ENCODE measurements around the gene P3H2.

P3H2 gene

DNA sequence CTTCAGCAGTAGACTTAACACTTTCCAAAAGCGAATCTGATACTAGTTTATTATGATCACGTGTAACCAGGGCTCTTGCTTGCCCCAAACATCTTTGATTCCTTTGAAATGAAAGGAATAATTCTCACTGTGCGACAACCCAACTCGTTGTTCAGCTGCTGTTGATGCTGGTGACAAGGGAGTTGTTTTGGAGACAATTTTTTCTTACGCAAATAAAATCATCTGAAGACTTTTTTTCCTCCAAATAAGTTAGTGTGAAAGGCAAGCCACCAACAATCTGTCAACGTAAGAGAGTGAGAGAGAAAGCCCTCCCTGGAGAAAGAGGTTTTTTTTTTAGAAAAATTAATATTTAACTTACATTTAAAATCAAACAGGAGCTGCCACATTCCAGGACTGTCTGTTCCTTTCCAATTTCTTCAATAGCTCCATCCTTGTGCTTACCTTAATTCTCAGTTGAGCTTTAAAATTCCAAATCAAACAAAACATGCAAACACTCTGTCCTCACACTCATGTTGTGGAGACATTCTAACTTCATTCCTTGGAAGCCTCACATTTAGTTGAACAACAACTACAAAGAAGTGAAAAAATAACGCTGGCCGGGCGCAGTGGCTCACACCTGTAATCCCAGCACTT, 4.9 kb upstream of the P3H2 start:
- Histone ChIP-seq H3K4me1 (ENCODE audit: control insufficient read depth, insufficient read depth, low read length, unreplicated experiment) (peaks cover 21% of the 10 kb centered on the region), H3K4me3 (ENCODE audit: low read depth, low read length) (no peak overlapping the region), H3K27ac (ENCODE audit: low read depth, low read length) (no peak overlapping the region), H3K79me2 (ENCODE audit: control insufficient read depth, insufficient read depth, low read length, unreplicated experiment) (peaks cover 2% of the 10 kb centered on the region), H2AFZ (ENCODE audit: low read length, unreplicated experiment) (no peak overlapping the region), H3K27me3 (ENCODE audit: insufficient read depth, low read length) (no peaks in the 10 kb centered on the region), H3K36me3 (ENCODE audit: insufficient read depth, low read length) (no peaks in the 10 kb centered on the region)

- Histone ChIP-seq H2AFZ (ENCODE audit: low read length, unreplicated experiment) (no peak overlapping the region), H3K4me1 (ENCODE audit: control insufficient read depth, insufficient read depth, low read length, unreplicated experiment) (peaks cover 25% of the 10 kb centered on the region), H3K36me3 (ENCODE audit: insufficient read depth, low read length) (no peaks in the 10 kb centered on the region), H3K27me3 (ENCODE audit: insufficient read depth, low read length) (no peaks in the 10 kb centered on the region), H3K27ac (ENCODE audit: low read depth, low read length) (no peak overlapping the region), H3K4me3 (ENCODE audit: low read depth, low read length) (no peak overlapping the region), H3K79me2 (ENCODE audit: control insufficient read depth, insufficient read depth, low read length, unreplicated experiment) (peaks cover 12% of the 10 kb centered on the region)
Measured at GRCh38 chr3:190124067-190124466, 3.4 kb upstream of the P3H2 start.

DNA sequence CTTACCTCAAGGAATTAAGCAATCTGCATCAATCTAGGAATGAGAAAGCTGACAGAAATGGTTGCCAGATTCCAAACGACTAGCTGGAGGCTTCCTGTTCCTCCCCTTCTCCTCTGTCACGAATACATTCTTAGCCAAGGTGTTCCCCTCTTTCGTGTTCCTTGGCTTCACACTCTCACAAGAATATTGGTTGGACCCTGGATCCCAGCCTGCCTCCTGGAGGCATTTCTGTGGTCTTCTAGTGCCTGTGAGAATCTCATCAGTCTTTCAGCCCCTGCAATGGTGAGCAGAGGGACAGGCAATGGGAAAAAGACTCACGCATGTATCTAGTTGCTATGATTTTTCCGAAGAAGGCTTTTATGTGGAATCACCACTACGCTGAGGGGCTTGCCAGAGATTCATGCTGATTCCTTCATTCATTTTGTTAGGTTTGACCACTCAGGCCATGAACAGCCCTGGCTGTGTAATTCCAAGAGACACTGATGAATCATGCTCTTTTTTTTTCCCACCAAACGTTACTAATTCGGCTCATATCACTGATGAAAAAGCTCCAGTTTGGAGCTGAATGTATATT, 1.6 kb upstream of the P3H2 start:
- Histone ChIP-seq H3K36me3 (ENCODE audit: insufficient read depth, low read length) (no peaks in the 10 kb centered on the region), H3K27ac (ENCODE audit: low read depth, low read length) (no peak overlapping the region), H2AFZ (ENCODE audit: low read length, unreplicated experiment) (no peak overlapping the region), H3K4me3 (ENCODE audit: low read depth, low read length) (no peak overlapping the region), H3K27me3 (ENCODE audit: insufficient read depth, low read length) (no peaks in the 10 kb centered on the region), H3K4me1 (ENCODE audit: control insufficient read depth, insufficient read depth, low read length, unreplicated experiment) (peaks cover 37% of the 10 kb centered on the region), H3K79me2 (ENCODE audit: control insufficient read depth, insufficient read depth, low read length, unreplicated experiment) (peaks cover 24% of the 10 kb centered on the region)

- Histone ChIP-seq H3K4me3 (ENCODE audit: low read depth, low read length) (peak overlapping the region; percentile 82; the same call in 1 of the 2 replicates), H3K36me3 (ENCODE audit: insufficient read depth, low read length) (no peaks in the 10 kb centered on the region), H3K79me2 (ENCODE audit: control insufficient read depth, insufficient read depth, low read length, unreplicated experiment) (peaks cover 33% of the 10 kb centered on the region), H2AFZ (ENCODE audit: low read length, unreplicated experiment) (no peak overlapping the region), H3K27ac (ENCODE audit: low read depth, low read length) (no peak overlapping the region), H3K4me1 (ENCODE audit: control insufficient read depth, insufficient read depth, low read length, unreplicated experiment) (peaks cover 44% of the 10 kb centered on the region), H3K27me3 (ENCODE audit: insufficient read depth, low read length) (no peaks in the 10 kb centered on the region)
Measured at GRCh38 chr3:190121383-190121782, 686 bp upstream of the P3H2 start.

GRCh38 chr3:190121061-190121377, 322 bp upstream of the P3H2 start:
- Histone ChIP-seq H3K79me2 (ENCODE audit: control insufficient read depth, insufficient read depth, low read length, unreplicated experiment) (peaks cover 33% of the 10 kb centered on the region), H3K36me3 (ENCODE audit: insufficient read depth, low read length) (no peaks in the 10 kb centered on the region), H3K4me1 (ENCODE audit: control insufficient read depth, insufficient read depth, low read length, unreplicated experiment) (peaks cover 44% of the 10 kb centered on the region), H3K4me3 (ENCODE audit: low read depth, low read length) (peak overlapping the region; percentile 82), H3K27ac (ENCODE audit: low read depth, low read length) (no peak overlapping the region), H2AFZ (ENCODE audit: low read length, unreplicated experiment) (peak overlapping the region; percentile 77), H3K27me3 (ENCODE audit: insufficient read depth, low read length) (no peaks in the 10 kb centered on the region)

DNA sequence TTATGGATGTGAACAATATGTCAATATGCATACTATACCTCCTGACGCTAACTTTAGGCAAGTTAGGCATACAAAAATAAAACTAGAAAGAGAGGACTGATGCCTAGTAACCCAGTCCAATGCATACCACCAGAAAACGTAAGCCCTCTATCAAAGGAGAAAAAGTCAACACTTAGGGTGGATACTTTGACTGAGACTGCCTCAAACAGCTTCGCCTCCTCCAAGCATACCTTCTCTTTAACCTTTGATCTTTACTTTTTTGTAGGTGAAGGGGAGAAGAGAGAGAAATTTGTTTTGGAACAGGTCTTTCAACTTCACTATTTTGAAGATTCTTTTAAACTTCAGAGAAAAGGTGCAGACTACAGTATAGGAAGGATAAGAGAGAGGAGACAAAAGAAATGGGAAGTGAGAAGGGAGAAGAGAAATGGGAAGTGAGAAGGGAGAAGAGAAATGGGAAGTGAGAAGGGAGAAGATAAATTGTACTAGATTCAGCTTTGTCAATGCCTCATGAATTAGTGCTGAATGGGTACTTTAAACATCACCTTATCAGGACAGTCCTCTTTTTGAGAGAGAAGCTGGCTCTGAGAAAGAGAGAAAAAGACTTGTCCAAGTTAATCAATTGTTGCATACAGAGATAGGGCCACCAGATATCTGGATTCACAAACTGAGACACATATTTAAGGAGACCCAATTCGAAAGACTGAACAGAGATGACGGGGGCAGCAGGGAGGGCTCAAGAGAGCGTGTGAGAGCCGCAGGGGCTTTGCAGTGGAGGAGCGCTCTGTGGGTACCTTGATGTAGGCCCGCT, 1.0 kb downstream of the P3H2 start:
- H3K79me2 ChIP-seq (ENCODE audit: control insufficient read depth, insufficient read depth, low read length, unreplicated experiment) = peaks cover 33% of the 10 kb centered on the region
- no peak overlapping the region for H3K27ac ChIP-seq (ENCODE audit: low read depth, low read length)
- H3K4me1 ChIP-seq (ENCODE audit: control insufficient read depth, insufficient read depth, low read length, unreplicated experiment) = peaks cover 44% of the 10 kb centered on the region
- H3K27me3 ChIP-seq (ENCODE audit: insufficient read depth, low read length) = no peaks in the 10 kb centered on the region
- no peaks in the 10 kb centered on the region for H3K36me3 ChIP-seq (ENCODE audit: insufficient read depth, low read length)
- peak overlapping the region; percentile 77 for H2AFZ ChIP-seq (ENCODE audit: low read length, unreplicated experiment)
- peak overlapping the region; percentile 82 for H3K4me3 ChIP-seq (ENCODE audit: low read depth, low read length)

GRCh38 chr3:190118438-190118837, 2.3 kb downstream of the P3H2 start:
- Histone ChIP-seq H3K79me2 (ENCODE audit: control insufficient read depth, insufficient read depth, low read length, unreplicated experiment) (peaks cover 34% of the 10 kb centered on the region), H3K4me1 (ENCODE audit: control insufficient read depth, insufficient read depth, low read length, unreplicated experiment) (peaks cover 39% of the 10 kb centered on the region), H2AFZ (ENCODE audit: low read length, unreplicated experiment) (no peak overlapping the region), H3K4me3 (ENCODE audit: low read depth, low read length) (peak overlapping the region; percentile 55), H3K27me3 (ENCODE audit: insufficient read depth, low read length) (no peaks in the 10 kb centered on the region), H3K27ac (ENCODE audit: low read depth, low read length) (no peak overlapping the region), H3K36me3 (ENCODE audit: insufficient read depth, low read length) (no peaks in the 10 kb centered on the region)

GRCh38 chr3:190117981-190118380, 2.7 kb downstream of the P3H2 start:
- Histone ChIP-seq H2AFZ (ENCODE audit: low read length, unreplicated experiment) (no peak overlapping the region), H3K27me3 (ENCODE audit: insufficient read depth, low read length) (no peaks in the 10 kb centered on the region), H3K4me3 (ENCODE audit: low read depth, low read length) (peak overlapping the region; percentile 55), H3K4me1 (ENCODE audit: control insufficient read depth, insufficient read depth, low read length, unreplicated experiment) (peaks cover 39% of the 10 kb centered on the region), H3K27ac (ENCODE audit: low read depth, low read length) (no peak overlapping the region), H3K79me2 (ENCODE audit: control insufficient read depth, insufficient read depth, low read length, unreplicated experiment) (peaks cover 37% of the 10 kb centered on the region), H3K36me3 (ENCODE audit: insufficient read depth, low read length) (0 out of 2 replicates have a peak, but pooled peaks cover 3% of the 10 kb centered on the region)

DNA sequence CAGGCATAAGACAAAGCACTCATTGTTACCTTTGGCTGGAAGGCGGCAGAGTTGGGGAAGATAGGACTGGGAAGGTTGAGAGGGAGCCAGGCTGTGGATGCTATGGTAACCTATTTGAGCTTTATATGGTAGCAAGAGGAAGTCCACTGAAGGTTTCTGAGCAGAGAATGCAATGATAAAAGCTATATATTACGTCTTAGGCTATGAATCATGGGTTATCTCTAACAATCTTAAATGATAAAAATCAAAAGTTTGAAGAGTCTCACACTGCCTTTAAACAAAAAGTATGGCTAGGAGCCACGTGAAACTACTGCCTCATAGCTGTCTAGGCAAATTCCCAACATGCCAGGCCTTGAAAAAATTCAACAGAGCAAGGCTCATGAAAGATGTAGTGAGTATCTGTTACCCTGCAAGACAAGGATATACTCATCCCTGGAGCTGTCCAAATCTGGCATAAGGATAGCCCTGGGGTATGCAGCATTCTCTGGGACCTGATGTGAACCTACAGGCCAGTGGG, 4.1 kb downstream of the P3H2 start:
- H3K4me3 ChIP-seq (ENCODE audit: low read depth, low read length) = no peak overlapping the region
- H3K4me1 ChIP-seq (ENCODE audit: control insufficient read depth, insufficient read depth, low read length, unreplicated experiment) = peaks cover 27% of the 10 kb centered on the region
- no peak overlapping the region for H2AFZ ChIP-seq (ENCODE audit: low read length, unreplicated experiment)
- peaks cover 3% of the 10 kb centered on the region; the same call in 1 of the 2 replicates for H3K36me3 ChIP-seq (ENCODE audit: insufficient read depth, low read length)
- H3K79me2 ChIP-seq (ENCODE audit: control insufficient read depth, insufficient read depth, low read length, unreplicated experiment) = peaks cover 45% of the 10 kb centered on the region
- H3K27ac ChIP-seq (ENCODE audit: low read depth, low read length) = no peak overlapping the region
- no peaks in the 10 kb centered on the region for H3K27me3 ChIP-seq (ENCODE audit: insufficient read depth, low read length)

DNA sequence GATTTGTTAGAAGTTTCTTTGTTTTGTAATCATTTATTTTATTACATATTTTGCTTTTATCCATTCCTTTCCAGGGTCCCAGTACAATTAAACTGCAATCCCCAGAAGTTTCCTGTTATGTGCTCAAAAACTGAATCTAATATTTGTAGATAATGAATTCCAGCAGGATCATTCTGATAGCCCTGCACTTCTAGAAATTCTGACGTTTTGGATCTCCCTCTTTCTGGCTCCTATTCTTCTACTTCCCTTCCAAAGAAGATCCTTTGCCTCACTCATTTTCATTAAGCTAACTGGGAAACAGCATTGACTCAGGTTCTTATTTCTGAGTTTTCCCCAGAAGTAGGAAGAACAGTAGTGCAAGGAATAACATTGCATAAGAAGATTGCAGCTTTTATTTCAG, 9.9 kb downstream of the P3H2 start:
- no peak overlapping the region for H3K4me3 ChIP-seq (ENCODE audit: low read depth, low read length)
- no peak overlapping the region for H3K27ac ChIP-seq (ENCODE audit: low read depth, low read length)
- H3K27me3 ChIP-seq (ENCODE audit: insufficient read depth, low read length) = no peaks in the 10 kb centered on the region
- peaks cover 30% of the 10 kb centered on the region for H3K4me1 ChIP-seq (ENCODE audit: control insufficient read depth, insufficient read depth, low read length, unreplicated experiment)
- peaks cover 25% of the 10 kb centered on the region for H3K79me2 ChIP-seq (ENCODE audit: control insufficient read depth, insufficient read depth, low read length, unreplicated experiment)
- H2AFZ ChIP-seq (ENCODE audit: low read length, unreplicated experiment) = no peak overlapping the region
- H3K36me3 ChIP-seq (ENCODE audit: insufficient read depth, low read length) = peaks cover 3% of the 10 kb centered on the region; the same call in 1 of the 2 replicates

All from ACC112 (cell line).